GM10847 (cell line): ENCODE measurements around the gene ZNF638.

ENCODE experiments used
- POLR2A ChIP-seq: IDR thresholded peaks from 2 replicates; pipeline ENCODE4 v1.6.1; 2011; ENCODE audit not compliant: insufficient read length; ENCODE audit errors: extremely low read depth

The ZNF638 gene

GRCh38 chr2:71327916-71328315 lies 3.7 kb upstream of the ZNF638 start:
- no peak for TF ChIP-seq POLR2A

- TF ChIP-seq POLR2A, result no peak
These were observed 1.4 kb upstream of the ZNF638 start for GRCh38 chr2:71330155-71330554.

GRCh38 chr2:71330585-71331330 lies 824 bp upstream of the ZNF638 start:
- no peak for TF ChIP-seq POLR2A

DNA sequence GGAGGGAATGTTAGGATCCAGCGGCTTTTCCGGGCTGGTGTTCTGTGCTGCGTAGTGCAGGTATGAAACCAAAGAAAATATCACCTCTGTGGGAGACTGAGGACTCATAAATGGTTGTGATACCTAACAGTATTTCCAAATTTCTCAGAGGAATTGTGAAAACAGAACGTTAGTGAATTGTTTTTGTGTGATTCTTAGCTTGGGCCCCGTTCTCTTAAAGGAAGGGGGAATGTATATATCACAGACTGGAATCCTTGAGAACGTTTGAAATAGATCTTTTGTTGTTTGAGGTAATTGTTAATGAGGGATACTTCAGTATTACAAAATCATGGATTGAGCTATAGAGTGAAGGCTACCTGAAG lies 834 bp downstream of the ZNF638 start:
- TF ChIP-seq POLR2A, result no peak

DNA sequence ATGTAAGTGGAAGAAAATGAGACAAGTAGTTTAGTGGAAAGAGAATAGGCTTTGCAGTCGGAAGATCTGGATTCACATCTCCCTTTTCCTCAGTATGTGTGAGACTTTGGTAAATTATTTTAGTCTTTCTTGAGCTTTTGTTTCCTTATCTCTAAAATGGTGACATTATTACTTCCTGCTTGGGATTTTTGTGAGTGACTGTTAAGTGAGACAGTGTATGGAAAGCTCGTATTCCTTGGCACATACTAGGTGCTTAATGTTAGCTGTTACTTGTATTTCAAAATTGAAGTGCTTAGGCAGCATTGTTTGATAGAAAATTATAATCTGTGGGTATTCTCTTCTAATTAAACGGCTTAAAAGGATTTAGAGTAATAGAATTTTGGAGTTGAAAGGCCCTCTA lies 2.0 kb downstream of the ZNF638 start:
- no peak for TF ChIP-seq POLR2A

DNA sequence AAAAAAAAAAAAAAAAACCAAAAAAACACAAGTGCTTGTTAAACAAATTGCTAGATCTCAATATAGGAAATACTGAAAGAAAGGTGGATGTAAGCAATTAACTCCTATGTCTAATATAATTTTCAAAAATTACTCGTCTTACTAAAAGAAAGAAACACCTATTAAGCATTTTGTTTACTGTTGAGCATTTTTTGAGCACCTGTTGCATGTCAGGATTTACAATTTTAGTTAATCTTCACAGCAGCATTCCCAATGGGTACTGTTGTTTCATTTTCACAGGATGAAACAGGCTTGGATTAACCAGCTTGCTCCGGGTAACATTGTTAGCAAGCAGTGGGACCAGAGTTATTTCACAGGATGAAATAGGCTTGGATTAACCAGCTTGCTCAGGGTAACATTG lies 4.8 kb downstream of the ZNF638 start:
- TF ChIP-seq POLR2A, result no peak

DNA sequence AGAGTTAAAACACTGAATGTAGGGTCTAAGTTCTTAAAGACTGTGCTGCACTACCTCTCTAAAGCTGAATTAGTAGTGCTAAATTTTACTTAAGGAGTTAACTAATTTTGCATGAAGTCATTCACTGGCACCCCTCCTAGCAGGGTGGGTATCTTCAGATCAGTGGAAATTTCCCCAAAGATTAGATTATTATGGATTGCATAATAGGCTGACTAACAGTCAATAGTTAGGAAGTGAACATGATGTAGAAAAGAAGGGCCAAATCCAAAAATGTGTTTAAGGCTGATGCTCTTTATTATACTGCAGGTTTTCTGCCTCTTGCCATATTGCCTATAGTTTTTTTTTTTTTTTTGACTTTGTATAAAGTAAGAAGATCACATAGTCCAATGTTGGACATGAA lies 5.2 kb downstream of the ZNF638 start:
- TF ChIP-seq POLR2A, result no peak

DNA sequence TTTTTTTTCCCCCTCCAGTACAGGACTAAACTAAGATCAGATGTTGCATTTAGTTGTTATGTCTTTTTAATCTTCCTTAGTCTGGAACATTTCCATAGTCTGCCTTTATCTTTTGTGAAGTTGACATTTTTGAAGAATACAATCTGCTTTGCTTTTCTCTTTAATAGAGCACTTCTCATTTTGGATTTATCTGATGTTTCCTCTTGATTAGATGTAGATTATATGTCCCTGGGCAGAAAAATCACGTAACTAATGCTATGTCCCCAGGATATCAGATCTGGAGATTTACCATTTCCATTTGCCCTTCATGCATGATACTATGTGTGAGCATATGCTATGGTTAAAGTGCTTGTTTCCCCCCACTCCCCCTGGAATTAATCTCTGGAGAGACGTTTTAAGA lies 6.2 kb downstream of the ZNF638 start:
- no peak for TF ChIP-seq POLR2A

DNA sequence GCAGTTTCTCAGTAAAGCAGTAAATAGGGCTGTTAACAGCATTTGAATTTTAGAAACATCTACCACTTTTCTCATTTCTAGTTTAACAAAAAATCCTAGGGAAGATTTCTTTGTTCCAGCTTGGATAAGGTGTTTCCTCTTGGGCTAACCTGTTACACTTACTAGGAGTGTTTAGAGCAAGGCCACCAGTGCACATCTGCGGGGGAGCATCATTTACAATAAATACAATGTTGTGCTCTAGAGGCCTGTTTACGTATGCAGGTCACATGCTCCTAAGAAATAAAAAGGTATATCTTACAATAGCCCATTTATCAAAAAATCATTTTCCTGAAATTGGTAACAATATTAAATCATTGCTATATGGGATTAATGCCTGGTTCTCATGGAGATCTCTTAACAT lies 8.1 kb downstream of the ZNF638 start:
- no peak for TF ChIP-seq POLR2A

- TF ChIP-seq POLR2A, result no peak
These were observed 8.6 kb downstream of the ZNF638 start for GRCh38 chr2:71340176-71340575.

DNA sequence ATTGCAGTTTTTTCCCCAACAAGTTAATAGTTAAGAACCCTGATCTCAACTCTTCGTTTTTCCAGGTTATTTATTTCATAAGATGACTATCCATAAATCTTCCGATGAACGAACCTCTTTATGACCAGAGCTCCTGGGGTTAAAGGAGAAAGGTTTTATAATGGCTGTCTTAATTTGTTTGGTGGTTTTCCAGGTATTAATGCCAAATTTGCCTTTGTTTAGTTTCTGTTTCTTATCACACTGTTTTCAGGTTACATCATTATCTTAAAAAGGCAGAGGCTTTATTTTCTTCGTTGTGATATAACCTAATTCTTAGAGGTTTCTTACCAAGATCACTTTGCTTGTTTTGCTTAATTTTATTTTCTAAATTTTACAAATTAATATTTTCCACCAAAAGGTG lies 10.1 kb downstream of the ZNF638 start:
- TF ChIP-seq POLR2A, result no peak

DNA sequence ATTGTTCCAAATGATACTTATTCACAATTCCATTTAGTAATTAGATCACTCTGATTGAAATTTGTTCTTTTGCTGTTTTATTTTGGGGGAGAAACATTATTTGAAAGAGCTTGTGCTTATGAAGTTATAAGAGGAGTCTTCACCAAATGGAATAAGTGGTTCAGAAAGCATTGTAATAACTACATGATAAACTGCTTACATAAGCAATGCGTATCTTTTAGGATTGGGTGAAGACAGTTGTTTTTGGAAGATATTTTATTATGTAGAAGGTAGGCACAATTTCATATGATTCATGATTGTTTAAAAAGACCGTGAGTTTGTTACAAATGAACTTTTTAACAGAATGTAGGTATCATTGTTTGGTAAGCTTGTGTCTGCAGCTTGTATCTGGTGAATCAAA lies 14.5 kb downstream of the ZNF638 start:
- no peak for TF ChIP-seq POLR2A

GRCh38 chr2:71347517-71347916 lies 15.9 kb downstream of the ZNF638 start:
- TF ChIP-seq POLR2A, result no peak

- TF ChIP-seq POLR2A, result no peak
These were observed 16.7 kb downstream of the ZNF638 start for GRCh38 chr2:71348302-71348701.

- TF ChIP-seq POLR2A, result no peak
These were observed 21.7 kb downstream of the ZNF638 start for GRCh38 chr2:71353248-71353647.

DNA sequence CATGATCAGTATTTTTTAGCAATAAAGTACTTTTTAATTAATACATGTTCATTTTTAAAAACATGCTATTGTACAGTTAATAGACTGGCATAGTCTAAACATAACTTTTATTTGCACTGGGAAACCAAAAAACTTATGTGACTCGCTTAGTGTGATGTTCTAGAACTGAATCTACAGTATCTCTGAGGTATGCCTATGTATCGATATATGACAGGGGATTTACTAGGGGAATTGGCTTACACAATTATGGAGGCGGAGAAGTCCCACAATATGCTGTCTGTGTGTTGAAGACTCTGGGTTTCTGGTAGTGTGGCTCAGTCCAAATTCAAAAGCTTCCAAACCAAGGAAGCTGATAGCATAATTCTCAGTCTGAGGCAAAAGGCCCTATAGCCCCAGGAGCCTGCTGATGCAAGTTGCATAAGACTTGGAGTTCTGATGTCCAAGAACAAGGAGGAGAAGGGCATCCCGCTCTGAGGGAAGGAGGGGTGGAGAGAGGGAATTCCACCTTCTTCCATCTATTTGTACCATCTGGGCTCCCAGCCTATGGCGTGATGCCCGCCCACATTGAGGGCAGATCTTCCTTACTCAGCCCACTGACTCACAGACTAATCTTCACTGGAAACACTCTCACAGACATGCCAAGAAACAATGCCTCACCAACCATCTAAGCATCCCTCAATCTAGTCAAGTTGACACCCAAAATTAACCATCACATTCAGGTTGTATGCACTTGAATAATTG lies 27.5 kb downstream of the ZNF638 start:
- no peak for TF ChIP-seq POLR2A

GRCh38 chr2:71360434-71360975 lies 28.9 kb downstream of the ZNF638 start:
- TF ChIP-seq POLR2A, result no peak

DNA sequence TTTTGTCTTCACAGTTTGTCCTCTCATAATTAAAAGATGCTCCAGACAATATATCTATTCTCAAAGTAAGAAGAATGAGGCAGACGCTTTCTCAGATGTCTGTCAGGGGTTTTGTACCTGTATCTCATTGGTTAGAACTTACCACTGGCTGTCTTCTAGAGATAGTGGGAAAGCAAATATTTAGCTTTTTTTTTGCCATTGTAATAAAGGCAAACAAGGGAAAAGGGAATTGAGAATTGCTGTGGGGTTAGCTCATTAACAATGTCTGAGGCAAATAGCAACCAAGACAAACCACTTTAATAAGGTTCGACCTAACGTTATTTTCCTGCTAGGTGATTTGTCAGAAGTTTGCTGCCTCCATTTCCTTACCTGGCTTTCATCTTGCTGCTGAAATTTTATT lies 30.0 kb downstream of the ZNF638 start:
- TF ChIP-seq POLR2A, result no peak
